K562 (cell line): ENCODE results near the gene MTA1. TPM values are rescaled to one million over a fixed set of nuclear protein-coding genes. Genes with fewer than 3 reads are reported as not detected.

ENCODE experiments used
- ARNT ChIP-seq, 2 experiments: fragments of 450-650 bp; IDR thresholded peaks; 2 replicates each; pipeline ENCODE4 v1.6.1; 2016; ENCODE audit warnings: mild to moderate bottlenecking in 1 of 2
- BHLHE40 ChIP-seq: IDR thresholded peaks from 2 replicates; pipeline ENCODE4 v1.6.1; 2011; ENCODE audit warnings: low read length, improper control_type of control experiment
- CBFA2T3 ChIP-seq: fragments of 450-650 bp; IDR thresholded peaks from 2 replicates; pipeline ENCODE4 v1.6.1; 2017
- FOXJ2 ChIP-seq: fragments of 200-800 bp; sonication (Bioruptor generic); IDR thresholded peaks from 2 replicates; pipeline ENCODE4 v1.6.1; 2016; ENCODE audit warnings: missing genetic modification characterization, missing compliant biosample characterization
- GABPB1 ChIP-seq: sonication (generic); formaldehyde crosslinking; IDR thresholded peaks from 2 replicates; pipeline ENCODE4 v1.8.0; 2022; ENCODE audit warnings: mild to moderate bottlenecking, missing genetic modification reagents
- GTF2A2 ChIP-seq: IDR thresholded peaks from 2 replicates; pipeline ENCODE4 v1.6.1; 2016; ENCODE audit warnings: mild to moderate bottlenecking, missing genetic modification characterization, missing compliant biosample characterization
- KLF10 ChIP-seq: fragments of 250-450 bp; sonication (Bioruptor Pico); IDR thresholded peaks from 2 replicates; pipeline ENCODE4 v1.6.1; 2021; ENCODE audit warnings: matching md5 sums
- PML ChIP-seq: IDR thresholded peaks from 2 replicates; pipeline ENCODE4 v1.6.1; 2012; ENCODE audit warnings: low read length, inconsistent platforms
- RB1 ChIP-seq: fragments of 450-650 bp; IDR thresholded peaks from 2 replicates; pipeline ENCODE4 v1.6.1; 2017; ENCODE audit warnings: low read depth, mild to moderate bottlenecking
- RBM15 ChIP-seq: fragments of 200-400 bp; formaldehyde crosslinking; IDR thresholded peaks from 2 replicates; pipeline ENCODE4 v1.6.1; 2018; ENCODE audit warnings: mild to moderate bottlenecking, low read length, moderate library complexity; ENCODE audit not compliant: insufficient read depth
- TGIF2 ChIP-seq: sonication (generic); formaldehyde crosslinking; IDR thresholded peaks from 2 replicates; pipeline ENCODE4 v1.8.1; 2022; ENCODE audit warnings: mild to moderate bottlenecking, missing genetic modification reagents, moderate library complexity
- ZBTB1 ChIP-seq: sonication (generic); formaldehyde crosslinking; IDR thresholded peaks from 2 replicates; pipeline ENCODE4 v1.8.1; 2023; ENCODE audit warnings: missing genetic modification reagents, low read depth, mild to moderate bottlenecking, borderline replicate concordance
- ZBTB8A ChIP-seq: fragments of 450-650 bp; IDR thresholded peaks from 2 replicates; pipeline ENCODE4 v1.6.1; 2018; ENCODE audit warnings: mild to moderate bottlenecking, moderate library complexity; ENCODE audit not compliant: partially characterized antibody
- ZNF174 ChIP-seq: fragments of 250-450 bp; sonication (Bioruptor Pico); IDR thresholded peaks from 2 replicates; pipeline ENCODE4 v1.4.0; 2020; ENCODE audit warnings: mild to moderate bottlenecking
- ZNF507 ChIP-seq: conservative IDR thresholded peaks from 2 replicates; pipeline ENCODE4 v1.6.1; 2017; ENCODE audit warnings: missing genetic modification characterization, missing compliant biosample characterization
- ZNF644 ChIP-seq: fragments of 200-800 bp; sonication (Bioruptor generic); IDR thresholded peaks from 2 replicates; pipeline ENCODE4 v1.6.1; 2016; ENCODE audit warnings: low read depth, missing genetic modification characterization, missing compliant biosample characterization
- polyA plus RNA-seq, 8 experiments: library from polyadenylated mRNA; depleted of rRNA in 4 of 8; stranded (reverse) in 5 of 8; unstranded in 3 of 8; fragments of >200 nt; fragmentation: Nextera tagmentation in 2 of 8; fragmentation: Illumina TruSeq in 1 of 8; extraction: Ambion mirVana in 2 of 8; extraction: Trizol in 1 of 8; gene quantifications; 2 replicates each; pipeline versions ENCODE4 v1.2.1 to v1.2.3, GENCODE V29; 2011 to 2014; ENCODE audit warnings: inconsistent platforms in 1 of 8, missing spikeins in 1 of 8
- total RNA-seq, 7 experiments: library from RNA; depleted of rRNA in 6 of 7; stranded (reverse); fragments of >200 nt in 6 of 7; fragmentation: Illumina TruSeq in 2 of 7; extraction: Trizol in 2 of 7; gene quantifications; 2 replicates each; pipeline versions ENCODE4 v1.2.1 to v1.2.3, GENCODE V29; 2011 to 2021; ENCODE audit warnings: low replicate concordance in 1 of 7
- TF ChIP-seq, protein P1 (sequence below): fragments of 250-450 bp; sonication (Bioruptor Pico); IDR thresholded peaks from 2 replicates; pipeline ENCODE4 v1.8.0; 2022; ENCODE audit warnings: inconsistent platforms, mild to moderate bottlenecking, moderate library complexity, borderline replicate concordance
- TF ChIP-seq, protein P2 (sequence below): fragments of 250-450 bp; sonication (Bioruptor Pico); IDR thresholded peaks from 2 replicates; pipeline ENCODE4 v1.4.0; 2020; ENCODE audit warnings: borderline replicate concordance
- TF ChIP-seq, protein P3 (sequence below): fragments of 250-450 bp; sonication (Bioruptor Pico); IDR thresholded peaks from 2 replicates; pipeline ENCODE4 v1.8.0; 2021; ENCODE audit warnings: moderate library complexity, mild to moderate bottlenecking, inconsistent platforms
- TF ChIP-seq, protein P4 (sequence below): sonication (generic); formaldehyde crosslinking; IDR thresholded peaks from 2 replicates; pipeline ENCODE4 v1.8.0; 2022; ENCODE audit warnings: mild to moderate bottlenecking, missing genetic modification reagents
- TF ChIP-seq, protein P5 (sequence below): fragments of 450-650 bp; IDR thresholded peaks from 2 replicates; pipeline ENCODE4 v1.6.1; 2017; ENCODE audit warnings: antibody characterized with exemption

The MTA1 gene
- total and polyA plus RNA-seq, 9 of the 15 experiments (the other 6 are each of a cell fraction or from before 2014, with no cell fraction given): 0.13 to 118 (median 32.3) TPM

DNA sequence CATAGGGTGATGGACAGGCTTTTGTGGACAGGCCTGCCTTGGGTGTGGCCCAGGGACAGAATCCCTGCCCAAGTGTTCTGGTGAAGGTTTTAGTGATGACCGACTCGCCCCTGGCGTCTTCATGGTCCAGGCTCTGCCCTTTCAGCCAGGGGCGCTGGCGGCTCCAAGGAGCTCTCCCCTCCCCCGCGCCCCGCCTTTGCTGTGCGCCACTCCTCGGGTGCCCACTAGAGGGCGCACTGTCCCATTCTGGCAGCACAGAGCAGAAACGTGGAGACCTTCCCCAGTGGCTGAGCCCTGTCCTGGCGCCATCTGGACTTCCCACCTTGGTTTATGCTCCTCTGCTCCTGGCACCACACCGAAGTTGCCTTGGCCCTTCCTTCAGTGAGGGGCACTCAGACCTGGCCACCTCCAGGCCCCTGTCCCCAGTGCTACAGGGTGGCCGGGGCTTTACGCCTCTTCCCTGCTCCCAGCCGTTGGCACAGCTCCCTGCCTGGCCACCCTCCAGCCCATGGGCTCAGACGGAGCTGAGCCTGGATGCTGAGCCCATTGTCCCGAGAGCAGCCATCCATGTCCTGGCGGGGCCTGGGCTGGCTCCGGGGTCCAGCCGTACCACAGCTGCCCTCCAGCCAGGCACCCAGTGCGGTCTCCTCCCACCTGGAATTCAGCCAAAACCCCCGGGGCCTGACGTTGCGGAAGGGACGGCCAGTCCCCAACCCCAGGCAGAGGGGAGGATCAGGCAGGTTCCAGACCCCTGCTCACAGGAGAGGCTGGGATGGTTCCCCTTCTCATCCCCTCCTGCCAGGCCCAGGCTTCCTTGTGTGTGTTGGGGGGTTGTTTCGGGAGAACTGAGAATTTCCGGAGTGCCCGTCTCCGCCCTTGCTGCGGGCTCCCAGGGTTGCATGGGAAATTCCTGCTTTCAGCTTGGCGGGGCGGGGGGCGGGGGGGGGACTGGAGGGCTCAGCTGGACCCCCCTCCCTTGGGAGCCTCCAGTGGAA is 61.5 kb downstream of the MTA1 start (continued):
- TF ChIP-seq BHLHE40: peak; percentile 55; the same call in 1 of the 2 replicates
- TF ChIP-seq PML: no peak
- no peak for TF ChIP-seq ZNF507
- TF ChIP-seq, protein P1, sequence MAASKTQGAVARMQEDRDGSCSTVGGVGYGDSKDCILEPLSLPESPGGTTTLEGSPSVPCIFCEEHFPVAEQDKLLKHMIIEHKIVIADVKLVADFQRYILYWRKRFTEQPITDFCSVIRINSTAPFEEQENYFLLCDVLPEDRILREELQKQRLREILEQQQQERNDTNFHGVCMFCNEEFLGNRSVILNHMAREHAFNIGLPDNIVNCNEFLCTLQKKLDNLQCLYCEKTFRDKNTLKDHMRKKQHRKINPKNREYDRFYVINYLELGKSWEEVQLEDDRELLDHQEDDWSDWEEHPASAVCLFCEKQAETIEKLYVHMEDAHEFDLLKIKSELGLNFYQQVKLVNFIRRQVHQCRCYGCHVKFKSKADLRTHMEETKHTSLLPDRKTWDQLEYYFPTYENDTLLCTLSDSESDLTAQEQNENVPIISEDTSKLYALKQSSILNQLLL (CRISPR knock-in tag): no peak
- TF ChIP-seq ZNF174 (CRISPR knock-in tag): no peak
- TF ChIP-seq, protein P2, sequence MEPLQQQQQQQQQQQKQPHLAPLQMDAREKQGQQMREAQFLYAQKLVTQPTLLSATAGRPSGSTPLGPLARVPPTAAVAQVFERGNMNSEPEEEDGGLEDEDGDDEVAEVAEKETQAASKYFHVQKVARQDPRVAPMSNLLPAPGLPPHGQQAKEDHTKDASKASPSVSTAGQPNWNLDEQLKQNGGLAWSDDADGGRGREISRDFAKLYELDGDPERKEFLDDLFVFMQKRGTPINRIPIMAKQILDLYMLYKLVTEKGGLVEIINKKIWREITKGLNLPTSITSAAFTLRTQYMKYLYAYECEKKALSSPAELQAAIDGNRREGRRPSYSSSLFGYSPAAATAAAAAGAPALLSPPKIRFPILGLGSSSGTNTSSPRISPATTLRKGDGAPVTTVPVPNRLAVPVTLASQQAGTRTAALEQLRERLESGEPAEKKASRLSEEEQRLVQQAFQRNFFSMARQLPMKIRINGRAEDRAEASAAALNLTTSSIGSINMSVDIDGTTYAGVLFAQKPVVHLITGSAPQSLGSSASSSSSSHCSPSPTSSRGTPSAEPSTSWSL (CRISPR knock-in tag): no peak
- TF ChIP-seq, protein P3, sequence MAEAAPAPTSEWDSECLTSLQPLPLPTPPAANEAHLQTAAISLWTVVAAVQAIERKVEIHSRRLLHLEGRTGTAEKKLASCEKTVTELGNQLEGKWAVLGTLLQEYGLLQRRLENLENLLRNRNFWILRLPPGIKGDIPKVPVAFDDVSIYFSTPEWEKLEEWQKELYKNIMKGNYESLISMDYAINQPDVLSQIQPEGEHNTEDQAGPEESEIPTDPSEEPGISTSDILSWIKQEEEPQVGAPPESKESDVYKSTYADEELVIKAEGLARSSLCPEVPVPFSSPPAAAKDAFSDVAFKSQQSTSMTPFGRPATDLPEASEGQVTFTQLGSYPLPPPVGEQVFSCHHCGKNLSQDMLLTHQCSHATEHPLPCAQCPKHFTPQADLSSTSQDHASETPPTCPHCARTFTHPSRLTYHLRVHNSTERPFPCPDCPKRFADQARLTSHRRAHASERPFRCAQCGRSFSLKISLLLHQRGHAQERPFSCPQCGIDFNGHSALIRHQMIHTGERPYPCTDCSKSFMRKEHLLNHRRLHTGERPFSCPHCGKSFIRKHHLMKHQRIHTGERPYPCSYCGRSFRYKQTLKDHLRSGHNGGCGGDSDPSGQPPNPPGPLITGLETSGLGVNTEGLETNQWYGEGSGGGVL (CRISPR knock-in tag): no peak
- TF ChIP-seq GTF2A2 (tag): no peak
- TF ChIP-seq, protein P4, sequence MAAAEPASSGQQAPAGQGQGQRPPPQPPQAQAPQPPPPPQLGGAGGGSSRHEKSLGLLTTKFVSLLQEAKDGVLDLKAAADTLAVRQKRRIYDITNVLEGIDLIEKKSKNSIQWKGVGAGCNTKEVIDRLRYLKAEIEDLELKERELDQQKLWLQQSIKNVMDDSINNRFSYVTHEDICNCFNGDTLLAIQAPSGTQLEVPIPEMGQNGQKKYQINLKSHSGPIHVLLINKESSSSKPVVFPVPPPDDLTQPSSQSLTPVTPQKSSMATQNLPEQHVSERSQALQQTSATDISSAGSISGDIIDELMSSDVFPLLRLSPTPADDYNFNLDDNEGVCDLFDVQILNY (CRISPR knock-in tag): no peak
- no peak for TF ChIP-seq TGIF2
- TF ChIP-seq ARNT (IDR thresholded peaks at IDR 0.05): no peak
- TF ChIP-seq KLF10 (CRISPR knock-in tag): no peak
- no peak for TF ChIP-seq RBM15
- TF ChIP-seq, protein P5, sequence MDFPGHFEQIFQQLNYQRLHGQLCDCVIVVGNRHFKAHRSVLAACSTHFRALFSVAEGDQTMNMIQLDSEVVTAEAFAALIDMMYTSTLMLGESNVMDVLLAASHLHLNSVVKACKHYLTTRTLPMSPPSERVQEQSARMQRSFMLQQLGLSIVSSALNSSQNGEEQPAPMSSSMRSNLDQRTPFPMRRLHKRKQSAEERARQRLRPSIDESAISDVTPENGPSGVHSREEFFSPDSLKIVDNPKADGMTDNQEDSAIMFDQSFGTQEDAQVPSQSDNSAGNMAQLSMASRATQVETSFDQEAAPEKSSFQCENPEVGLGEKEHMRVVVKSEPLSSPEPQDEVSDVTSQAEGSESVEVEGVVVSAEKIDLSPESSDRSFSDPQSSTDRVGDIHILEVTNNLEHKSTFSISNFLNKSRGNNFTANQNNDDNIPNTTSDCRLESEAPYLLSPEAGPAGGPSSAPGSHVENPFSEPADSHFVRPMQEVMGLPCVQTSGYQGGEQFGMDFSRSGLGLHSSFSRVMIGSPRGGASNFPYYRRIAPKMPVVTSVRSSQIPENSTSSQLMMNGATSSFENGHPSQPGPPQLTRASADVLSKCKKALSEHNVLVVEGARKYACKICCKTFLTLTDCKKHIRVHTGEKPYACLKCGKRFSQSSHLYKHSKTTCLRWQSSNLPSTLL: no peak
- TF ChIP-seq ZBTB8A: no peak
- no peak for TF ChIP-seq ZBTB1 (CRISPR knock-in tag)
- TF ChIP-seq ZNF644 (tag): no peak
- peak; percentile 71 for TF ChIP-seq GABPB1 (CRISPR knock-in tag)
- TF ChIP-seq FOXJ2 (tag): no peak
- peak; percentile 89 for TF ChIP-seq RB1
- no peak for TF ChIP-seq CBFA2T3
